Activated naive CD4-positive, alpha-beta T cell treated with anti-CD3 and anti-CD28 coated beads, Interleukin-2, amount 50 U/mL, for 72 hours (primary cell): ENCODE measurements around the gene RBBP5. TPM values are rescaled to one million over a fixed set of nuclear protein-coding genes. Genes with fewer than 3 reads are reported as not detected.

Source experiments
- ATAC-seq, 2 donors: fragments of 150-1000 bp; cut with Tn5 transposase; 2 replicates each; pipeline ENCODE4 v1.10.0; 2021; ENCODE audit warnings: mild to moderate bottlenecking in 2 of 2, moderate library complexity in 2 of 2
- DNase-seq, 2 donors: peaks; one replicate each; pipeline ENCODE4 v3.0.0; 2021 to 2022; ENCODE audit warnings: low spot score in 2 of 2
- H3K27ac Mint-ChIP-seq, 2 donors: one replicate each; pipeline ENCODE4 v1.8.0; 2022; ENCODE audit warnings: mild to moderate bottlenecking in 2 of 2, mixed read lengths in 2 of 2
- H3K36me3 Mint-ChIP-seq, 2 donors: one replicate each; pipeline ENCODE4 v1.8.0; 2022; ENCODE audit warnings: mixed read lengths in 2 of 2
- H3K9me3 Mint-ChIP-seq, 2 donors: one replicate each; pipeline ENCODE4 v1.8.0; 2022; ENCODE audit warnings: mixed read lengths in 2 of 2
- total RNA-seq, 2 donors: library from RNA; stranded (reverse); gene quantifications; one replicate each; pipeline ENCODE4 v1.2.3, GENCODE V29; 2022

RBBP5 gene
- total RNA-seq, 2 donors from 2014 or later = 19.3 to 24.6 TPM

DNA sequence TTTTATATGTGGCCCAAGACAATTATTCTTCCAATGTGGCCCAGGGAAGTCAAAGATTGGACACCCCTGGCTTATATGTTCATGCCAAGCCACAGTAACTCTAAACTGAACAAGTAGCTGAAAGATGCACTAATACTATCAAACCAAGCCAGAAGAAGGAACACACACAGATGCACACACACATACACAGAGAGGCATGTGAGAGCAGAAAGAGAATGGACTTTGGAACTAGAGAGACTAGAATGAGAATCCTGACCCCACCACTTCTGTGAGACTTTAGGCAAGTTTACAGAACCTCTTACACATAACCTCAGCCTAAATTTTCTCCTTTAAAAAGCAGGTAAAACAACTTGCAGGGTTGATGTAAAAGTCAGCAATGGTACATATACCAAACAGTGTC is 26.4 kb downstream of the RBBP5 start:
- Mint-ChIP-seq H3K36me3 (no peaks in the 10 kb centered on the region), H3K27ac (no peak overlapping the region), H3K9me3 (no peaks in the 10 kb centered on the region)

GRCh38 chr1:205091043-205091740 is 30.6 kb downstream of the RBBP5 start:
- DNase-seq = no peak
- Mint-ChIP-seq H3K36me3 (peaks cover 0 to 7% of the 10 kb centered on the region in 2 donors), H3K9me3 (no peaks in the 10 kb centered on the region), H3K27ac (peak overlapping the region in 1 of 2 donors; percentile 61)
- no peak for ATAC-seq

More for the DNA sequence above, 26.4 kb downstream of the RBBP5 start:
- no peak for DNase-seq
- ATAC-seq = no peak

GRCh38 chr1:205088341-205088740 is 33.4 kb downstream of the RBBP5 start:
- H3K9me3 Mint-ChIP-seq = no peaks in the 10 kb centered on the region
- H3K27ac Mint-ChIP-seq = peak overlapping the region in 1 of 2 donors; percentile 77
- H3K36me3 Mint-ChIP-seq = peaks cover 7 to 21% of the 10 kb centered on the region in 2 donors
- ATAC-seq (no peak), DNase-seq (no peak)

DNA sequence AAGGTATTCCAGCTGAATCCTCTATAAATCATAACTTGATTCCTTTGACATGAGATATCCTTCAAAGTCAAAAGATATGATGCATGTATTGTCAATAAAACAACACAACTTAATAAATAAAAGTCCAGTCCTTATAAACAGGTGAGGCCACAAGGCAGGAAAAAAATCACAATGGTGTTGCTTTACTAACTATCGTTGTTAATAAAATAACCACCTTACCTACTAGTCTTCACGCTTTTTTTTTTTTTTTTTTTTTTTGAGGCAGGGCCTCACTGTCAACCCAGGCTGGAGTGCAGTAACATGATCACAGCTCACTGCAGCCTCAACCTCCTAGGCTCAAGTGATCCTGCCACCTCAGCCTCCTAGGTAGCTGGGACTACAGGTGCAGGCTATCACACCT is 37.4 kb downstream of the RBBP5 start, which contains the start of gene TMEM81:
Gene TMEM81, minus strand, starts transcription at position 101 of the 400 bp plus-strand sequence. CDS start 140 bp downstream, outside the sequence.
- H3K27ac Mint-ChIP-seq = peak within 1 kb of the TSS; percentile 30 to 50
- ATAC-seq (no peak), DNase-seq (no peak)
- H3K36me3 Mint-ChIP-seq = peaks cover 7 to 21% of the 10 kb centered on the region in 2 donors
- no peaks in the 10 kb centered on the region for H3K9me3 Mint-ChIP-seq

DNA sequence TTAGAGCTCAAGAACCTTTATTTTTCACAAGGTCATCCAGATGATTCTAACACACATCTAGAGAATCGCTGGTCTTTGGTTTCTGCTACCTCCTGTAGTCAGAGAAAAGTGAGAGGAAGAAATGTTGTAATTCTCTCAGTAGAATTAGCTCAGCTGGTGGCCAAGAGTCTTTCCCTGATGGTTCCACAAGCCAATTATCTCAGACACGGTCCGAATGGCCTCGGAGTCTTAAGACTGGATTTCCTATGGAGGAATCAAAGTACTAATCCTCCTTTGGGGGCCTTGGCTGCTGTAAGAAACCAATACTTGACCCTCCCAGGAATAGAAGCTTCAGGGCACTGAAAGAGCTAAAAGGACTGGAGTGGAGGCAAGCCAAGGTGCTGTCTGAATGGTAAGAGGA is 39.3 kb downstream of the RBBP5 start:
- no peaks in the 10 kb centered on the region for H3K9me3 Mint-ChIP-seq
- ATAC-seq = no peak
- H3K36me3 Mint-ChIP-seq = peaks cover 7 to 13% of the 10 kb centered on the region in 2 donors
- no peak for DNase-seq
- H3K27ac Mint-ChIP-seq = no peak overlapping the region

DNA sequence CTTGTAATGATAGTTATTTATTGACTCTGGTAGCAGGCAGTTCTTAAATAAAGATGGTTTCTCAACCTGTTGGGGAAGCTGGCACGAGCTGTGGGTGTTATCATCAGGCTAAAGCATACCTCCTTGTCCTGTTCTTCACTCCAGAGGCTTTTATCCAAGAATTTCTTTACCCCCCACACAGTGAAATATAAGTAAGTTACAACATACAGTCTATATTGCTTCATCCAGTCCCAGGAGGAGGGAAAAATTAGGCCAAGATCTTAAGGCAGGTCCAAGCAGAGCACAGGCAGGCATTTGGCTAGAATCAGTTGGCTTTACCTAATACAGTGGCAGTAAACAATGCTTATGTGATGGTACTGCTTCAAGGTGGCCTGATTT is 43.9 kb downstream of the RBBP5 start:
- H3K36me3 Mint-ChIP-seq = no peaks in the 10 kb centered on the region

GRCh38 chr1:205077158-205077933 is 44.4 kb downstream of the RBBP5 start:
- Mint-ChIP-seq H3K9me3 (no peaks in the 10 kb centered on the region), H3K27ac (no peak overlapping the region), H3K36me3 (no peaks in the 10 kb centered on the region)
- DNase-seq (no peak), ATAC-seq (no peak)

More for the DNA sequence above, 43.9 kb downstream of the RBBP5 start:
- DNase-seq (no peak), ATAC-seq (no peak)
- H3K27ac Mint-ChIP-seq = no peak overlapping the region
- no peaks in the 10 kb centered on the region for H3K9me3 Mint-ChIP-seq

DNA sequence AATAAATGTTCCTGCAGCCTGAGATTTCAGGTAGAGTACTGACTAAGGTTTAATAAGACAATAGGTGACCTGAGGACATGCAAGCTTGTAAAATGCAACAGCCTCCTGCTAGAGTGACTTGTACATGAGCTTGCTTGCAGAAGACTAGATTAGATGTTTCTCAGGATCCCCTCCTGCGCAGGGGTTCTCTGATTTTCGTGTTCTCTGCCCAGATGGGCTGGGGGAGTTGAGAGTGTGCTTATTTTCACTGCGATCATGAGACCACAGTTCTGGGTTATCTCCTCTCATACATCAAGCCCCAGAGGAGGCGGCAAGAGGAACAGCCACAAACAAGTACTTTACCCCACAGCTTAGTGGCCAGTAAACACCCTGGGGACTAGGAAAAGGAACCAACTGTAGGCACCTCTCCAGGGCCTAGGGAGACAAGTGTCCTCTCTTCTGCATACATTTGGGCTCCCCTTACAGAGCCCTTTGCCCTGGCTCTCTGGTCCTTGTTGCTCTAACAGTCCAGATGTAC is 45.5 kb downstream of the RBBP5 start:
- H3K27ac Mint-ChIP-seq = no peak overlapping the region
- DNase-seq = no peak
- H3K9me3 Mint-ChIP-seq = no peaks in the 10 kb centered on the region
- H3K36me3 Mint-ChIP-seq = no peaks in the 10 kb centered on the region
- ATAC-seq = no peak

GRCh38 chr1:205075642-205076155 is 46.1 kb downstream of the RBBP5 start:
- no peak overlapping the region for H3K27ac Mint-ChIP-seq
- ATAC-seq = no peak
- DNase-seq = no peak
- H3K36me3 Mint-ChIP-seq = no peaks in the 10 kb centered on the region
- no peaks in the 10 kb centered on the region for H3K9me3 Mint-ChIP-seq

DNA sequence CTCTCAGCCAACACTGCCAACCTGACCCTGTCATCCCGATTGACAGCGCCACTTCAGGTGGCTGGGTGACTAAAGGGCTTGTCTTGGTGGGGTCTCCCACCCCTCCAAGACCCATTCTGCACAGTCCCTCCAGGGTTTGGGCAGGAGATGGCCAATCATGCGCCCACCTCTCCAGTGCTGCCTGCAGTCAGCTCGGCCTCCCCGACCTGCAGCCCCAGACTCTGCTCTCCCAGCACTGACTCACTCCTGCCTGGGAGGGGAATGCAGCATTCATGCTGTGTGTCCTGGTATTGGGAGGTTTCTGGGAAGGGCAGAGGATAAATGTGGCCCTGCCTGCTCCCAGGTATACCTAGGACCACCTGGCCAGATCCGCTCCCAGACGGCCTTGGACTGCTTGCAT is 47.3 kb downstream of the RBBP5 start:
- DNase-seq (no peak), ATAC-seq (no peak)
- H3K9me3 Mint-ChIP-seq = no peaks in the 10 kb centered on the region
- H3K36me3 Mint-ChIP-seq = no peaks in the 10 kb centered on the region
- H3K27ac Mint-ChIP-seq = peak overlapping the region in 1 of 2 donors; percentile 84

DNA sequence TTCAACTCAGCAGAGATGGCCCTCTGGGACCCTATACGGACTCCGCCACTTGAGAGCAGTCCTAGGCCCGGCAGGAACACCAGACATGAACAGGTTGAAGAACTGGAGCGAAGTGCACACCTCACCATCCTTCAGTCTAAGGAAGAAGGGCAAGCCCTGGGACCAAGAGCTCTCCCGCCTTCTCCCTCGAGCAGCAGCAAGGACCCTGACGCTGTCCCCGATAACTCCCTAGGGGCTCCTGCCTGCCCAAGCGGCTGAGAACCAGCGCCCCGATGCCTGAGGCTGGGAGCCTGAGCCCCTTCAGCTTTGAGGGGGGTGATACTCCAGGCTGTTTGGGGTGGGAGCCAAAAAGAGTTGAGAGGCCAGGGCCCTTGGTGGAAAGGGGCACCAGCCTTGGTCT is 47.7 kb downstream of the RBBP5 start:
- no peak for ATAC-seq
- Mint-ChIP-seq H3K9me3 (no peaks in the 10 kb centered on the region), H3K27ac (no peak overlapping the region), H3K36me3 (no peaks in the 10 kb centered on the region)
- DNase-seq = no peak

GRCh38 chr1:205073511-205073910 is 48.3 kb downstream of the RBBP5 start:
- Mint-ChIP-seq H3K27ac (no peak overlapping the region), H3K36me3 (no peaks in the 10 kb centered on the region), H3K9me3 (no peaks in the 10 kb centered on the region)
- ATAC-seq (no peak), DNase-seq (no peak)

DNA sequence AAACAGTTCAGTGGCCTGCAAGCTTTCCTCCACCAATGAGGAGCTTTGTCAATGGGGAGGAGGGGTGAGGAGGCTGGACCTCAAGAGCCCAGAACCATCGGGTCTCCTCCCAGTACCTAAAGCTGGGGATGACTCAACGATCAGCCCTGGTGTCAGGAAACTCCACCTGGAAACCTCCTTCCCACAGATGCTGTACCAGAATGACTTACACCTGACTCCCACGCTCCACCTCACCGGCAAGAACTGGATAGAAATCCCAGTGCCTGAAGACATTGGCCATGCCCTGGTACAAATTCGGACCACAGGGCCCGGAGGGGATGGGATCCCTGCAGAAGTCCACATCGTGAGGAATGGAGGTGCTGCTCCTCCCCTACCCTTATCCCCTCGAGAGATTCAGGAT is 48.9 kb downstream of the RBBP5 start:
- H3K36me3 Mint-ChIP-seq = no peaks in the 10 kb centered on the region
- H3K27ac Mint-ChIP-seq = no peak overlapping the region
- no peak for DNase-seq
- ATAC-seq = no peak
- no peaks in the 10 kb centered on the region for H3K9me3 Mint-ChIP-seq

- DNase-seq (no peak), ATAC-seq (no peak)
- Mint-ChIP-seq H3K27ac (no peak overlapping the region), H3K36me3 (no peaks in the 10 kb centered on the region), H3K9me3 (no peaks in the 10 kb centered on the region)
Measured at GRCh38 chr1:205072286-205072685, 49.5 kb downstream of the RBBP5 start.

GRCh38 chr1:205071801-205072200 is 50.0 kb downstream of the RBBP5 start:
- Mint-ChIP-seq H3K27ac (no peak overlapping the region), H3K36me3 (no peaks in the 10 kb centered on the region), H3K9me3 (no peaks in the 10 kb centered on the region)
- DNase-seq = no peak
- no peak for ATAC-seq

DNA sequence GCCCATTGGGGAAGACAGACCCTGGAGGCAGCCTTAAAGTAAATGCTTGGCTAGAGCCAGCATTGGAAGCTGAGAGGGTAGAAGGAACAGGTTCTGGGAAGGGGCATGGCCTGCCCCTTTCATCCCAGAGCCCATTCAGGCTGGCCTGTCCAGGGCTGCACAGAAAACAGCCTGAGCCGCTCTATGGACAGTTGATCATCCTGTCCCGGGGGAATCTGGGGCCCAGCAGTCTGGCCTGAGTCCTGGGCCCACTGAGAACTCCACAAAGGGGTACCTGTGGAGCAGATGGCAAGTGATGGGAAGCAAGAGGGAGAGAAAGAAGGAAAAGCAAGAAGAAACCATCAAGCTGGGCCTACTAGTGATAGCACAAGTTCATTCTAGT is 50.8 kb downstream of the RBBP5 start:
- ATAC-seq = no peak
- H3K27ac Mint-ChIP-seq = peak overlapping the region in 1 of 2 donors; percentile 91
- no peaks in the 10 kb centered on the region for H3K36me3 Mint-ChIP-seq
- DNase-seq = no peak
- H3K9me3 Mint-ChIP-seq = no peaks in the 10 kb centered on the region

- DNase-seq (no peak), ATAC-seq (no peak)
- no peaks in the 10 kb centered on the region for H3K36me3 Mint-ChIP-seq
- no peak overlapping the region for H3K27ac Mint-ChIP-seq
- H3K9me3 Mint-ChIP-seq = no peaks in the 10 kb centered on the region
Measured at GRCh38 chr1:205069371-205070125, 52.2 kb downstream of the RBBP5 start.
